ENCODE measurements around the gene PCLO.

PCLO gene

GRCh38 chr7:83054472-83054871 is 108.2 kb downstream of the PCLO start:
- Mint-ChIP-seq H3K4me3 (no peak overlapping the region), H3K36me3 (ENCODE audit: low read depth) (no peaks in the 10 kb centered on the region), H3K27me3 (ENCODE audit: low read depth, poor library complexity) (no peaks in the 10 kb centered on the region), H3K4me1 (no peaks in the 10 kb centered on the region), H3K9me3 (no peaks in the 10 kb centered on the region), H3K27ac (no peak overlapping the region)
- no peak for DNase-seq
- TF ChIP-seq, protein P1, sequence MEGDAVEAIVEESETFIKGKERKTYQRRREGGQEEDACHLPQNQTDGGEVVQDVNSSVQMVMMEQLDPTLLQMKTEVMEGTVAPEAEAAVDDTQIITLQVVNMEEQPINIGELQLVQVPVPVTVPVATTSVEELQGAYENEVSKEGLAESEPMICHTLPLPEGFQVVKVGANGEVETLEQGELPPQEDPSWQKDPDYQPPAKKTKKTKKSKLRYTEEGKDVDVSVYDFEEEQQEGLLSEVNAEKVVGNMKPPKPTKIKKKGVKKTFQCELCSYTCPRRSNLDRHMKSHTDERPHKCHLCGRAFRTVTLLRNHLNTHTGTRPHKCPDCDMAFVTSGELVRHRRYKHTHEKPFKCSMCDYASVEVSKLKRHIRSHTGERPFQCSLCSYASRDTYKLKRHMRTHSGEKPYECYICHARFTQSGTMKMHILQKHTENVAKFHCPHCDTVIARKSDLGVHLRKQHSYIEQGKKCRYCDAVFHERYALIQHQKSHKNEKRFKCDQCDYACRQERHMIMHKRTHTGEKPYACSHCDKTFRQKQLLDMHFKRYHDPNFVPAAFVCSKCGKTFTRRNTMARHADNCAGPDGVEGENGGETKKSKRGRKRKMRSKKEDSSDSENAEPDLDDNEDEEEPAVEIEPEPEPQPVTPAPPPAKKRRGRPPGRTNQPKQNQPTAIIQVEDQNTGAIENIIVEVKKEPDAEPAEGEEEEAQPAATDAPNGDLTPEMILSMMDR (IDR thresholded peaks at IDR 0.05), result no peak

GRCh38 chr7:83053965-83054364 is 108.7 kb downstream of the PCLO start:
- Mint-ChIP-seq H3K36me3 (ENCODE audit: low read depth) (no peaks in the 10 kb centered on the region), H3K27ac (no peak overlapping the region), H3K4me1 (no peaks in the 10 kb centered on the region), H3K4me3 (no peak overlapping the region), H3K27me3 (ENCODE audit: low read depth, poor library complexity) (no peaks in the 10 kb centered on the region), H3K9me3 (no peaks in the 10 kb centered on the region)
- DNase-seq, result no peak
- TF ChIP-seq, protein P1 (IDR thresholded peaks at IDR 0.05), result no peak

- Mint-ChIP-seq H3K27me3 (ENCODE audit: low read depth, poor library complexity) (no peaks in the 10 kb centered on the region), H3K27ac (no peak overlapping the region), H3K4me1 (no peaks in the 10 kb centered on the region), H3K9me3 (no peaks in the 10 kb centered on the region), H3K4me3 (no peak overlapping the region), H3K36me3 (ENCODE audit: low read depth) (no peaks in the 10 kb centered on the region)
- TF ChIP-seq, protein P1 (IDR thresholded peaks at IDR 0.05), result no peak
- DNase-seq, result no peak
These were observed 122.2 kb downstream of the PCLO start for GRCh38 chr7:83040484-83040883.

DNA sequence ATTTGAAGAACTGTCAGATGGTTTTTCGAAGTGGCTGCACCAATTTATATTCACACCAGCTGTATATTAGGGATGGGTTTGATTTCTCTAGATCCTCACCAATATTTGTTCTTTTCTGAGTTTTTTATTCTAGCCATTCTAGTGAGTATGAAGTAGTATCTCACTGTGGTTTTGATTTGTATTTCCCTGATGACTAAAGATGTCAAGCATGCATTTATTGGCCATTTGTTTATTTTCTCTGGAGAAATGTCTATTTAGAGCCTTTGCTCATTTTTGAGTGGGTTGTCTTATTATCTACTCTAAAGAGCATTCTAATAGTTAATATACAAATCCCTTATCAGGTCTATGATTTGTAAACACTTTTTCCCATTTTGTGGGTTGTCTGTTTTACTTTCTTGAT is 123.9 kb downstream of the PCLO start:
- TF ChIP-seq, protein P1 (IDR thresholded peaks at IDR 0.05), result no peak
- no peak overlapping the region for H3K4me3 Mint-ChIP-seq
- H3K27ac Mint-ChIP-seq, result no peak overlapping the region
- no peaks in the 10 kb centered on the region for H3K9me3 Mint-ChIP-seq
- no peak for DNase-seq
- no peaks in the 10 kb centered on the region for H3K36me3 Mint-ChIP-seq (ENCODE audit: low read depth)
- no peaks in the 10 kb centered on the region for H3K27me3 Mint-ChIP-seq (ENCODE audit: low read depth, poor library complexity)
- H3K4me1 Mint-ChIP-seq, result no peaks in the 10 kb centered on the region

DNA sequence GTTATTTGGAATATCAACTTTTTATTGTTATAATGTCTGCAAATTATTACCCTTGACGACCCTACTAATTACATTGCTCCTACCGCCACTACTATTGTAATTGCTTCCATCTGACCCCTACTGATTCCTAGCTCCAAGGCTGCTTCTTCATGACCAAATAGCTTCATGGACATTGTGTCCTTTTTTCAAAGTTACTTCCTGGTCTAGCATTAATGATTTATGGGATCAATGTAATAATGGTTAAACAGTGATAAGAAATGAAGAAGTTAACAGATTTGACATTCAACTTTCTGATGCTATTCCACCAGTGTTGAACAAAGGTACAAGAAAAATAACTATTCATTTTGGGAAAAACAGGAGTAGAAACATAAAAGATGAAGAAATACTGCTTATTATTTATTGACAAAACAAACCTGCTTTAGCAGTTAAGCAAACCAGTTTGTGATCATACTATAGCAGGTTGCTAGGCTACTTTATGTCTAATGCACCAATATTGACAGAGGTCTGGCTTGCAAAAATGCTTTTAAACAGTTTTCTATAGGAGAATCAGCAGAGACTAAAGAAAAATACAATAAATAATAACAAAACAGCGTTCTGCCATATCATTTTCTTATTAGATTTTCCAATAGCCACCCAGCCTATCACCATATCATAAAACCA is 125.8 kb downstream of the PCLO start:
- H3K4me1 Mint-ChIP-seq, result no peaks in the 10 kb centered on the region
- DNase-seq, result no peak
- H3K27me3 Mint-ChIP-seq (ENCODE audit: low read depth, poor library complexity), result no peaks in the 10 kb centered on the region
- no peak overlapping the region for H3K4me3 Mint-ChIP-seq
- H3K27ac Mint-ChIP-seq, result no peak overlapping the region
- no peaks in the 10 kb centered on the region for H3K9me3 Mint-ChIP-seq
- TF ChIP-seq, protein P1 (IDR thresholded peaks at IDR 0.05), result no peak
- H3K36me3 Mint-ChIP-seq (ENCODE audit: low read depth), result no peaks in the 10 kb centered on the region

- H3K4me3 Mint-ChIP-seq, result no peak overlapping the region
- H3K27me3 Mint-ChIP-seq (ENCODE audit: low read depth, poor library complexity), result no peaks in the 10 kb centered on the region
- no peak overlapping the region for H3K27ac Mint-ChIP-seq
- no peak for DNase-seq
- H3K36me3 Mint-ChIP-seq (ENCODE audit: low read depth), result no peaks in the 10 kb centered on the region
- no peaks in the 10 kb centered on the region for H3K4me1 Mint-ChIP-seq
- no peaks in the 10 kb centered on the region for H3K9me3 Mint-ChIP-seq
- TF ChIP-seq, protein P1 (IDR thresholded peaks at IDR 0.05), result no peak
These were observed 126.6 kb downstream of the PCLO start for GRCh38 chr7:83036130-83036529.

Measured in nephron progenitor cell (in vitro differentiated cells).